GM10266 (cell line): Measurements from ENCODE around the gene RRAS.

Experiments used
- DNase-seq: peaks from one replicate; pipeline ENCODE4 v3.0.0; 2012; ENCODE audit errors: extremely low spot score
- TF ChIP-seq, protein P1 (sequence below): IDR thresholded peaks from 2 replicates; pipeline ENCODE4 v1.5.1; 2012; ENCODE audit warnings: mild to moderate bottlenecking, low read depth; ENCODE audit not compliant: control insufficient read depth, insufficient read depth; ENCODE audit errors: missing control alignments

RRAS gene

DNA sequence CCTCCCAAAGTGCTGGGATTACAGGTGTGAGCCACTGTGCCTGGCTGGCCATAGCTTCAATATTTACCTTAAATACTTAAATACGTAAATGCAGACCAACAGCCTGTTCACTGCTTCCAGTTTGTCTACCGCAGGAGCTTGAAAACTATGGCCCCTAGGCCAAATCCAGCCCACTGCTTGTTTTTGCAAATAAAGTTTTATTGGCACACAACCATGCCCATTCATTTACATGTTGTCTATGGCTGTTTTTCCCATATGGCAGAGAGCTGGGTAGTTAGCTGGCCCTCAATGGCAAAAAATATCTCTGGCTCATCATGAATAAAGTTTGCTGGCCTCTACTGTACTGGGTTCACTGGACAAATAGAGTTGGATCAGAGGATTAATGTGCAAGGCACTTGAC, 37.1 kb downstream of the RRAS start:
- TF ChIP-seq, protein P1, sequence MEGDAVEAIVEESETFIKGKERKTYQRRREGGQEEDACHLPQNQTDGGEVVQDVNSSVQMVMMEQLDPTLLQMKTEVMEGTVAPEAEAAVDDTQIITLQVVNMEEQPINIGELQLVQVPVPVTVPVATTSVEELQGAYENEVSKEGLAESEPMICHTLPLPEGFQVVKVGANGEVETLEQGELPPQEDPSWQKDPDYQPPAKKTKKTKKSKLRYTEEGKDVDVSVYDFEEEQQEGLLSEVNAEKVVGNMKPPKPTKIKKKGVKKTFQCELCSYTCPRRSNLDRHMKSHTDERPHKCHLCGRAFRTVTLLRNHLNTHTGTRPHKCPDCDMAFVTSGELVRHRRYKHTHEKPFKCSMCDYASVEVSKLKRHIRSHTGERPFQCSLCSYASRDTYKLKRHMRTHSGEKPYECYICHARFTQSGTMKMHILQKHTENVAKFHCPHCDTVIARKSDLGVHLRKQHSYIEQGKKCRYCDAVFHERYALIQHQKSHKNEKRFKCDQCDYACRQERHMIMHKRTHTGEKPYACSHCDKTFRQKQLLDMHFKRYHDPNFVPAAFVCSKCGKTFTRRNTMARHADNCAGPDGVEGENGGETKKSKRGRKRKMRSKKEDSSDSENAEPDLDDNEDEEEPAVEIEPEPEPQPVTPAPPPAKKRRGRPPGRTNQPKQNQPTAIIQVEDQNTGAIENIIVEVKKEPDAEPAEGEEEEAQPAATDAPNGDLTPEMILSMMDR = no peak
- DNase-seq = no peak

DNA sequence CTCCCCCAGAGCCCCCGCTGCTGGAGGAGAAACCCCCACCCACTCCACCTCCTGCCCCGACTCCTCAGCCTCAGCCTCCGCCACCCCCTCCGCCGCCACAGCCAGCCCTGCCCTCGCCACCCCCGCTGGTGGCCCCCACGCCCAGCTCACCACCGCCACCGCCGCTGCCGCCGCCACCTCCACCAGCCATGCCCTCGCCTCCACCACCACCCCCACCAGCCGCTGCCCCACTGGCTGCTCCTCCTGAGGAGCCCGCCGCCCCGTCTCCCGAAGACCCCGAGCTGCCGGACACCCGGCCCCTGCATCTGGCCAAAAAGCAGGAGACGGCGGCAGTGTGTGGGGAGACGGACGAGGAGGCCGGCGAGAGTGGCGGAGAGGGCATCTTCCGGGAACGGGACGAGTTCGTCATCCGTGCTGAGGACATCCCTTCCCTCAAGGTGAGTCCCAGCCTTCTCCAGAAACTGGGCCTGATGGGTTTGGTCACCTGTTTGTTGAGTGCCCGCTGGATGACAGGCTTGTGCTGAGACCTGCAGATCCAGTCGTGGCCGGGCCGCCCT, 38.4 kb downstream of the RRAS start:
- DNase-seq = no peak
- TF ChIP-seq, protein P1 = no peak

DNA sequence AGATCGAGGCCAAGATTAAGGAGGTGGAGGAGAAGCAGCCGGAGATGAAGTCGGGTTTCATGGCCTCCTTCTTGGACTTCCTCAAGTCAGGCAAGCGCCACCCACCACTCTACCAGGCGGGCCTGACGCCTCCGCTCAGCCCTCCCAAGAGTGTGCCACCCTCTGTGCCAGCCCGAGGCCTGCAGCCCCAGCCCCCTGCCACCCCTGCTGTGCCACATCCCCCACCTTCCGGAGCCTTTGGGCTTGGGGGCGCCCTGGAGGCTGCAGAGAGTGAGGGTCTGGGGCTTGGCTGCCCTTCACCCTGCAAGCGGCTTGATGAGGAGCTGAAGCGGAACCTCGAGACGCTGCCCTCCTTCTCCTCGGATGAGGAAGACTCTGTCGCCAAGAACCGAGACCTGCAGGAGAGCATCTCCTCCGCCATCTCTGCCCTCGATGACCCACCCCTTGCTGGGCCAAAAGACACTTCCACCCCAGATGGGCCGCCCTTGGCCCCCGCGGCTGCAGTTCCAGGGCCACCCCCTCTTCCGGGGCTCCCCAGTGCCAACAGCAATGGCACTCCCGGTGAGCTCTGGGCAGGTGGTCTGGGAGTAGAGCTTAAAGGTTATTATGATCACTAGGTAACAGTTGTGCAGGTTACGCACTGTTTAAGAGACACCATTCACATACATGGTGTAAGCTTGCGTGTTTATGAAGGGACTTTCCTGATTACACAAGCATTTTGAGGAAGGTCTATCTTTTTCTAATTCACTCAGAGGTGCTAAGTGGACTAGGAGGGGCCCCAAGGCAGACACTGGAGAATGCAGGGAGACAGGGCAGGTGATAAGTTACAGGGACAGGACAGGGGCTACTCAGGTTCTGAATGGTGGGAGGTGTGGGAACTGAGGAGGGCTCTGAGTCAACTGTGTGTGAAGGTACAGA, 40.3 kb downstream of the RRAS start:
- DNase-seq = peak; percentile 47
- TF ChIP-seq, protein P1 = no peak

DNA sequence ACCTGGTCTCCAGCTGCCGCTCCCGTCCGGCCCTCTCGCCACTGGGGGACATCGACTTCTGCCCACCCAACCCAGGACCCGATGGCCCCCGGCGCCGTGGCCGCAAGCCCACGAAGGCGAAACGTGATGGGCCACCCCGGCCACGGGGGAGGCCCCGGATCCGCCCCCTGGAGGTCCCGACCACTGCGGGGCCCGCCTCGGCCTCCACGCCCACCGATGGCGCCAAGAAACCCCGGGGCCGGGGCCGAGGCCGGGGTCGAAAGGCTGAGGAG, 42.3 kb downstream of the RRAS start:
- TF ChIP-seq, protein P1 = no peak
- no peak for DNase-seq

DNA sequence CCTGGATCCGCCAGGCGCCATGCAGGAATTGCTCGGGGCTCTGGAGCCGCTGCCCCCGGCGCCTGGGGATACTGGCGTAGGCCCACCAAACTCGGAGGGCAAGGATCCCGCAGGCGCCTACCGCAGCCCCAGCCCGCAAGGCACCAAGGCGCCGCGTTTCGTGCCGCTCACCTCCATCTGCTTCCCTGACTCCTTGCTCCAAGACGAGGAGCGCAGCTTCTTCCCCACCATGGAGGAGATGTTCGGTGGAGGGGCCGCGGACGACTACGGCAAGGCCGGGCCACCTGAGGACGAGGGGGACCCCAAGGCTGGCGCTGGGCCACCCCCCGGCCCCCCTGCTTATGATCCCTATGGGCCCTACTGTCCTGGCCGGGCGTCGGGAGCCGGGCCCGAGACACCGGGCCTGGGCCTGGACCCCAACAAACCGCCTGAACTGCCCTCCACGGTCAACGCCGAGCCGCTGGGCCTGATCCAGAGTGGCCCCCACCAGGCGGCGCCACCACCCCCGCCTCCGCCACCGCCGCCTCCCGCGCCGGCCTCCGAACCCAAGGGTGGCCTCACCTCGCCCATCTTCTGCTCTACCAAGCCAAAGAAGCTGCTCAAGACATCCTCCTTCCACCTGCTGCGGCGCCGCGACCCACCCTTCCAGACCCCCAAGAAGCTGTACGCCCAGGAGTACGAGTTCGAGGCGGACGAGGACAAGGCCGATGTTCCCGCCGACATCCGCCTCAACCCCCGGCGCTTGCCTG, 42.8 kb downstream of the RRAS start:
- peak; percentile 25 for DNase-seq
- TF ChIP-seq, protein P1 = no peak

DNA sequence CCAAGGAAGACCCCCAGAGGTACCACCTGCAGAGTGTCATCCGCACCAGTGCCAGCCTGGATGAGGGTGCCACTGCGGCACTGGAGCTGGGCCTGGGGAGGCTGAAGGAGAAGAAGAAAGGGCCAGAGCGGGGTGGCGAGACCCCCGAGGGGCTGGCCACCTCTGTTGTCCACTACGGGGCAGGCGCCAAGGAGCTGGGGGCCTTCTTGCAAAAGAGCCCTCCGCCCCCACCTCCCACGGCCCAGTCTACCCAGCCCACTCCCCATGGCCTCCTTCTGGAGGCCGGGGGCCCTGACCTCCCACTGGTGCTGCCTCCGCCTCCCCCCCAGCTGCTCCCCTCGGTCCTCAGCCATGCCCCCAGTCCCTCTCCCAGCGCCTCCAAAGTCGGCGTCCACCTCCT, 43.5 kb downstream of the RRAS start:
- no peak for DNase-seq
- TF ChIP-seq, protein P1 = no peak
